Activated naive CD8-positive, alpha-beta T cell treated with anti-CD3 and anti-CD28 coated beads, Interleukin-2, amount 10 ng/mL, durations not matched to agents 7 days and 5 days (primary cell): Measurements from ENCODE around the gene SLC16A3. TPM values are rescaled to one million over a fixed set of nuclear protein-coding genes. Genes with fewer than 3 reads are reported as not detected.
A peak's percentile ranks its signal among the peaks of the same experiment; 100 is the strongest.

Source experiments
- ATAC-seq: fragments of 150-1000 bp; cut with Tn5 transposase; one replicate; pipeline ENCODE4 v1.10.0; 2021; ENCODE audit warnings: low read depth, moderate library complexity
- POLR2A ChIA-PET: fragments of 350-600 bp; sonication (Branson Sonifier 250); formaldehyde crosslinking; loops from one replicate; lab custom pipeline; 2021; ENCODE audit warnings: antibody characterized with exemption; lab: Charles Lee
- DNase-seq: peaks from one replicate; pipeline ENCODE4 v3.0.0; 2021
- H3K27ac Mint-ChIP-seq: one replicate; pipeline ENCODE4 v1.8.0; 2022; ENCODE audit warnings: mild to moderate bottlenecking, mixed read lengths
- H3K27me3 Mint-ChIP-seq: one replicate; pipeline ENCODE4 v1.8.0; 2022; ENCODE audit warnings: mild to moderate bottlenecking, moderate library complexity, mixed read lengths
- H3K36me3 Mint-ChIP-seq: one replicate; pipeline ENCODE4 v1.8.0; 2021; ENCODE audit warnings: mild to moderate bottlenecking, mixed read lengths
- H3K4me1 Mint-ChIP-seq: one replicate; pipeline ENCODE4 v1.8.0; 2021; ENCODE audit warnings: mixed read lengths
- H3K4me3 Mint-ChIP-seq: one replicate; pipeline ENCODE4 v1.8.0; 2022; ENCODE audit warnings: mild to moderate bottlenecking, moderate library complexity, mixed read lengths
- H3K9me3 Mint-ChIP-seq: one replicate; pipeline ENCODE4 v1.8.0; 2021; ENCODE audit warnings: mixed read lengths
- total RNA-seq, 2 experiments: library from RNA; stranded (reverse); gene quantifications; one replicate each; pipeline ENCODE4 v1.2.3, GENCODE V29; 2021

SLC16A3 gene
- total RNA-seq, 2 experiments from 2014 or later: 195 to 211 TPM

DNA sequence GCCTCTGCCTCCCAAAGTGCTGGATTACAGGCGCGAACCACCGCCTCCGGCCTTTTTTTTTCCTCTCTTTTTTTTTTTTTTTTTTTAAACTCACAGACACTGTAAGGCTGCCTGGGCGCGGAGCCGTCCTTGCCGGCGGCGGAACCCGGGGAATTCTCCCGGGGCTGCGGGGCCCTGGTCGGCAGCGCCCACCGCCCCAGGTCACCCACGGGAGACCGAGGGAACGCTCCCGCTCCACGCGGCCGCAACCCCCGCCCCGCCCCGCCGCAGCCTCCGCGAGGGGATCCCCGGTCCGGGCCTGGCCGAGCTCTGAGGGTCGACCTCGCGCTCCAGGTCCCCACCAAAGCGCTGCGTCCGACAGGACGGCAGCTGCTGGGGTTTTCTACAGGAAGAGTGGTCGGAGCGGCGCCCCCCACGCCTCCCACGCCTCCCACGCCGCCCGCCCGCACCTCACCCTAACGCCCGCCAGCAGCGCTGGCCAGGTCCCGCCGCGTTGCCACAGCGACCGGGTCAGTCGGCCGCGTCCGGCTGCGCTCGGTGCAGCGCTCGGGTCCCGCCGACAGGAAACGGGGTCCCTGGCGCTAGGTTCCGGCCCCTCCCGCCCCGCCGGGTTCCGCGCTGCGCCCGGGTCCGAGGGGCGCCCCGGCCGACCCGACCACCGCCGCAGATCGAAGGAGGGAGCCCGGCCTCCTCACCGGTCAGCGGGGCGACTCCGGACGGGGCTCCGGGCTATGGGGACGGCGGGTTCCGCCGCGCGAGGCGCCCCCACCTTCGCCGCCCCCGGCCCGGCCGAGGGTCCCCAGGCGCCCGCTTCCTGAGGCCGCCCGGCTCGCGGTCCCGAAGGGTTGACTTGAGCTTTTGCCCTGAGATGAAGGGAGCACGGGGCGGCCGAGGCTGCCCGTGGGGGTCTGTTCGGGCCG, 16.3 kb upstream of the SLC16A3 start, which contains the start of gene CCDC57:
Gene CCDC57, minus strand, starts transcription at position 512 of the 920 bp plus-strand sequence. CDS start 10,898 bp downstream, outside the sequence.
- peak within 1 kb of the TSS; percentile 83 for H3K4me3 Mint-ChIP-seq
- no peaks in the 10 kb centered on the region for H3K9me3 Mint-ChIP-seq
- H3K27me3 Mint-ChIP-seq: no peaks in the 10 kb centered on the region
- peaks cover 32% of the 10 kb centered on the region for H3K4me1 Mint-ChIP-seq
- DNase-seq: peak; percentile 86
- POLR2A ChIA-PET: interaction anchor here (0.9 to 3.9 kb wide), 8 partner anchors 11 to 90 kb away, joined by 3 to 15 read pairs (median 7); partner anchors contain the start of gene SLC16A3
- peaks cover 5% of the 10 kb centered on the region for H3K36me3 Mint-ChIP-seq
- peak within 1 kb of the TSS; percentile 86 for H3K27ac Mint-ChIP-seq
- ATAC-seq: peak; percentile 76

- Mint-ChIP-seq H3K27me3 (no peaks in the 10 kb centered on the region), H3K27ac (peak overlapping the region; percentile 86), H3K36me3 (peaks cover 3% of the 10 kb centered on the region), H3K9me3 (no peaks in the 10 kb centered on the region), H3K4me3 (peak overlapping the region; percentile 83), H3K4me1 (peaks cover 30% of the 10 kb centered on the region)
- ATAC-seq (peak; percentile 1), DNase-seq (peak; percentile 52)
- POLR2A ChIA-PET: interaction anchor here (0.9 to 3.9 kb wide), 5 partner anchors 12 to 90 kb away, joined by 3 to 15 read pairs (median 6); partner anchors contain the start of gene SLC16A3
Measured at GRCh38 chr17:82213251-82214011, 15.4 kb upstream of the SLC16A3 start.

DNA sequence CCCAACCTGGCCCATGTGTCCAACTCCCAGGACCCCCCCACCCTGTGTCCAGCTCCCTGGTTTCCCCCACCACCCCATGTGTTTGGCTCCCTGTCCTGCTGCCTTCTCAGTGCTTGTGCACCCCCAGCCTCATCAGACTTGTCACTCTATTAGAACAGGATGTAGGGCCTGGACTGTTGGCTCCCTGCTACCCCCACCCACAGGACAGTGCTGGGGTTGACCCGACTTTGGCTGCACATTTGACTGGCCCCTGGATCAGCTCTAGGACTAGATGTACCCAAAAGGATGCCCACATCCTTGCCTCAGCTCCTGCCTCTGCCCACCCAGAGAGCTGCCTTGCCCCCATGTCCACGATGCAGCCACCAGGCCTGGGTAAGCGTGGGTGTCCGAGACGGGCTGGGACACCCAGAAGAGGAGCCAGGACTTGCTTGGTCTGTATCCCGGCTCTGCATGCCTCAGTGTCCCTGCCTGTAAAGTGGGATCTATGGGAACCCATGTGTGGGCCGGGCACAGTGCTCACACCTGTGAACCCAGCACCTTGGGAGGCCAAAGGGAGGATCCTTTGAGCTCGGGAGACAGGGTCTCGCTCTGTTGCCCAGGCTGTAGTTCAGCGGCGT, 14.7 kb upstream of the SLC16A3 start:
- Mint-ChIP-seq H3K36me3 (no peaks in the 10 kb centered on the region), H3K27me3 (no peaks in the 10 kb centered on the region), H3K27ac (peak overlapping the region; percentile 64), H3K4me3 (peak overlapping the region; percentile 61), H3K9me3 (no peaks in the 10 kb centered on the region), H3K4me1 (peaks cover 28% of the 10 kb centered on the region)
- ATAC-seq (no peak), DNase-seq (no peak)
- POLR2A ChIA-PET: interaction anchor here (1.3 to 3.9 kb wide), 3 partner anchors 13 to 15 kb away, joined by 6 to 15 read pairs (median 12); partner anchors contain the start of gene SLC16A3

DNA sequence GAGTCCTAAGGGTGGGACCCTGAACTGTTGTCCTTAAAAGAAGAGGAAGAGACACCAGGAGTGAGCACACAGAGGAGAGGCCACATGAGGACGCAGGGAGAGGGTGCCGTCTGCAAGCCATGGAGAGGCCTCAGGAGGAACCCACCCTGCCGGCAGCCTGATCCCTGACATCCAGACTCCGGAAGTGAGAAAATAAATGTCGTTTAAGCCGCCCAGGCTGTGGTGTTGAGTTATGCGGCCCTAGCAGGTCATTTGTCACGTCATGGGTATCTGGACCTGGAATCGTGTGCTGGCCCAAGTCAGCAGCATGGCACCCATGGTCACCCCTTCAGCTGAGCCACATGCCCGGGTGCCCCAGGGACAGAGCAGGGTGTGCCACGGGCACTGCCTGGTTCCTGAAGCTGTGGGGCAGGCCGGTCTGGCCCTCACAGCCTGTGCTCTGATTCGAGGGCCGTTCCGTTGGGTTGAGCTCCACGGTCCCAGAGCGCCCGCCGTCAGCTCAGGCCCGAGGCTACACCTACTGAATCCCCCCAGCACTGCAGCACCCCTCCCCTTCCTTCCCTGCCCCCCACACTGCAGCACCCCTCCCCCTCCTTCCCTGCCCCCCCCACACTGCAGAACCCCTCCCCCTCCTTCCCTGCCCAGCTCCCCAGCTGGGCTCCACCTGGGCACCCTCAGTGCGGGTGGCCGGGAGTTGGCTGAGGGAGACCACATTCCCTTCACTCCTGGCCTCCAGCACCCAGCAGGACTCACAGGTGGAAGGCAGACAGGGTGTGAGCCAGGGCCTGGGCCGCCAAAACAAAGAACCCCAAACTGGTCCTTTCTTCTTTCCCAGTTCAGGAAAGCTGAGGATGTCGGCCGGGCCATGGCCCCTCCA, 13.5 kb upstream of the SLC16A3 start:
- Mint-ChIP-seq H3K27ac (peak overlapping the region; percentile 70), H3K9me3 (no peaks in the 10 kb centered on the region), H3K4me1 (peaks cover 22% of the 10 kb centered on the region), H3K27me3 (no peaks in the 10 kb centered on the region), H3K4me3 (peak overlapping the region; percentile 22), H3K36me3 (no peaks in the 10 kb centered on the region)
- POLR2A ChIA-PET: interaction anchor here (1.0 to 3.0 kb wide), 2 partner anchors 14 to 21 kb away, joined by 3 to 16 read pairs; partner anchors contain the start of gene SLC16A3
- DNase-seq (peak; percentile 40), ATAC-seq (no peak)

DNA sequence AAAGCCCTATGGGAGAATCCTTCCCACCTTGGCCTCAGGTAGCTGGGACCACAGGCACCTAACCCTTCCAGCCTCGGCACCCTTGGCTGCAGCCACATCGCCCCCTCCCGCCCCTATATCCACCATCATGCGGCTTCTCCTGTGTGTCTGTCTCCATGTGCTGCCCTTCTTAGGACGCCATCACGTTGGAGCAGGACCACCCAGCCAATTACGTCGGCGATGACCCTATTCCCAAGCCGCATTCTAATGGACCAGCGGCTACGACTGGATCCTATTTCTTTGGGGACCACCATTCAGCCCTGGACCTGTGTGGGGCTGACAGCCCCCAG, 12.9 kb upstream of the SLC16A3 start:
- H3K27me3 Mint-ChIP-seq: no peaks in the 10 kb centered on the region
- peak overlapping the region; percentile 67 for H3K27ac Mint-ChIP-seq
- H3K9me3 Mint-ChIP-seq: no peaks in the 10 kb centered on the region
- H3K36me3 Mint-ChIP-seq: no peaks in the 10 kb centered on the region
- DNase-seq: no peak
- POLR2A ChIA-PET: interaction anchor here (1.0 to 3.0 kb wide), 2 partner anchors 13 to 20 kb away, joined by 3 to 16 read pairs; partner anchors contain the start of gene SLC16A3
- no peak for ATAC-seq
- H3K4me3 Mint-ChIP-seq: peak overlapping the region; percentile 28
- H3K4me1 Mint-ChIP-seq: peaks cover 22% of the 10 kb centered on the region

DNA sequence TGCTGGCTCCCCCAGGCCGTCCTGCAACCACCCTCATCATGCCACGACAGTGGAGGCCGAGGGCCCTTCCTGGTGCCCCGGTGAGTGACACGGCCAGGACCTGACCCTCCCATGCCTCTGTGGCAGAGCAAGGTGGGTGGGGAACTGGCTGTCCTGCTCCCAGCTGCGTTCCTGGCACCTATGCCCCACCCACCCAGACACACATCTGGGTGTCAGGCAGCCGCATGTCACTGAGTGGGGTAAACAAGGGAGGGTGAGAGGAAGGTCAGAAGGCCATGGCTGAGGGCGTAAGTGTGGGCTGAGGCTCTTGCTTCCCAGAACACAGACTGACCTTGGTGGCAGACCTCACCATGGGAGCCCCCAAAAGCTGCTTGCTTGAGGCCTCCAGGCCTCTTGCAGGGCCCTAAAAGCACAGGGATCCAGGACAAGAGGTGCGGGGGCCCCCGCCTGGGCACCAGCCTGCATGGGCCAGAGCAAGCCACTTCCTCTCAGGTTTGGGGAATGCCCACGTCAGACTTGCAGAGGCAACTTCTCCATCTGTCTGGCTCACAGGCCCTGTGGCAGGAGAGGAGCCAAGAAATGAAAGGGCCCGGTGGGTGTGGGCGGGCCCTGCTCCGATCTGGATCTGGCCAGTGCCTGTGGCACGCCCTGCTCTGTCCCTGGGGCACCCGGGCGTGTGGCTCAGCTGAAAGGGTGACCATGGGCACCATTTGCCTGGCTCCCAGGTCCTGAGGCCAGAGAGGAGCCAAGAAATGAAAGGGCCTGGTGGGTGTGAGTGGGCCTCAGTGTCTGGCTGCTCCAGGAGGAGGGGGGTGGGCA, 12.3 kb upstream of the SLC16A3 start:
- Mint-ChIP-seq H3K27ac (peak overlapping the region; percentile 67), H3K4me1 (peaks cover 24% of the 10 kb centered on the region), H3K36me3 (no peaks in the 10 kb centered on the region), H3K27me3 (no peaks in the 10 kb centered on the region), H3K4me3 (peak overlapping the region; percentile 28), H3K9me3 (no peaks in the 10 kb centered on the region)
- POLR2A ChIA-PET: interaction anchor here (1.0 to 3.0 kb wide), 2 partner anchors 12 to 20 kb away, joined by 3 to 16 read pairs; partner anchors contain the start of gene SLC16A3
- DNase-seq (peak; percentile 55), ATAC-seq (peak; percentile 32)

DNA sequence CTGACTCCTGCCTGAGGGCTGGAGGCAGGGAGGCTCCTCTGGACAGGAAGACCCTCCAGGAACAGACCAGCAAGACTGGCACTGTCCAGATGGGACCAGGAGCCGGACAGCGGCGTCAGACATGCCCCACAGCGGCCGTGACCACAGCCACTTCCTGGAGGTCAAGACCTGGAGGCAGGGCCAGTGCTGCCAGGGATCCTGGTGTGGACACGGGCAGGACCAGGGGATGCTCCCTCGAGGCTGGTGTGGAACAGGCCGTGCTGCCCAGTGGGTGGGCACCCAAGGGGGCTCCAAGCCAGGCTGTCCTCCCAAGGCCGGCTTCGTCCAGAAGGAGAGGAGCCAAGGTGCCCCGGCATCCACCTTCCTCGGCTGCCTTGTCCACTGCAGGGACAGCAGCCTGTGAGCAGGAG, 11.7 kb upstream of the SLC16A3 start:
- no peaks in the 10 kb centered on the region for H3K9me3 Mint-ChIP-seq
- no peaks in the 10 kb centered on the region for H3K27me3 Mint-ChIP-seq
- POLR2A ChIA-PET: interaction anchor here (3.0 kb wide), 1 partner anchor 12 kb away, joined by 16 read pairs; the partner anchor contains the start of gene SLC16A3
- H3K36me3 Mint-ChIP-seq: no peaks in the 10 kb centered on the region
- ATAC-seq: no peak
- peak overlapping the region; percentile 67 for H3K27ac Mint-ChIP-seq
- DNase-seq: no peak
- no peak overlapping the region for H3K4me3 Mint-ChIP-seq
- H3K4me1 Mint-ChIP-seq: peaks cover 19% of the 10 kb centered on the region

DNA sequence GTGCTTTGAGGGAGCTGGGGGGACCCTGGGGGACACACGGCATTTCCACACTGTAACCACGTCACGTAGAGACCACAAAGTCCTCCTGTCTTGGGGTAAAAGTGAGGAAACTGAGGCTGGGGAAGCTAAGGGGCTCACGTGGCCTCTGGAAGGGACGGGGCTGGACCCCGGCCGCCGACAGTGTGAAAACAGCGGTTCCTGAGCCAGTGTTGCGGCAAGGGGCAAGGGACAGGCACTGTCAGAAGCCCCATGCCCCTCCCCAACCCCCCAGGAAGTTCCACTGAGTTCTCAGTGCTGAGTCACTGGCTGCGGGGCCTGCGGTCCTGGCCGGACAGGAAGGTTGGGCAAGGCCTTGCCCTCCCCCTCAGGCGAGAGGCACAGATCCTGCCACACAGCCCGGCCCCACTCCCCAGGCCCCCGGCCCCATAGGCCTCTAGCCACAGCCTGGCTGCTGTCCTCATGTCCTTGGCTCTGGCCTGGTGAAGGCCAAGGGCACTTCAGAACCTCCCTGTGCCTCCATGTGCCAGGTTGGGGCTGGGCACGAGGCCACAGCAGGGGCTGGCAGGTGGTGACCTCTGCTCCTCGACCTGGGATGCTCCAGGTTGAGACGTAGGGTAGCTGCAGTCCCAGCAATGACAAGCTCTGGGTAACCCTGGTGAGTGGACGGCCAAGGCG, 11.2 kb upstream of the SLC16A3 start:
- Mint-ChIP-seq H3K4me3 (no peak overlapping the region), H3K4me1 (peaks cover 19% of the 10 kb centered on the region), H3K27ac (no peak overlapping the region), H3K9me3 (no peaks in the 10 kb centered on the region), H3K36me3 (no peaks in the 10 kb centered on the region), H3K27me3 (peaks cover under 1% of the 10 kb centered on the region)
- peak; percentile 34 for DNase-seq
- no peak for ATAC-seq
- POLR2A ChIA-PET: interaction anchor here (0.5 to 3.0 kb wide), 3 partner anchors 11 to 389 kb away, joined by 3 to 16 read pairs (median 11); partner anchors contain the start of gene SLC16A3

- peaks cover 2% of the 10 kb centered on the region for H3K27me3 Mint-ChIP-seq
- DNase-seq (no peak), ATAC-seq (no peak)
- no peak overlapping the region for H3K4me3 Mint-ChIP-seq
- POLR2A ChIA-PET: interaction anchor here (2.8 kb wide), 1 partner anchor 10 kb away, joined by 11 read pairs; the partner anchor contains the start of gene SLC16A3
- peaks cover 18% of the 10 kb centered on the region for H3K4me1 Mint-ChIP-seq
- H3K27ac Mint-ChIP-seq: no peak overlapping the region
- no peaks in the 10 kb centered on the region for H3K36me3 Mint-ChIP-seq
- H3K9me3 Mint-ChIP-seq: no peaks in the 10 kb centered on the region
Measured at GRCh38 chr17:82218349-82219075, 10.3 kb upstream of the SLC16A3 start.

DNA sequence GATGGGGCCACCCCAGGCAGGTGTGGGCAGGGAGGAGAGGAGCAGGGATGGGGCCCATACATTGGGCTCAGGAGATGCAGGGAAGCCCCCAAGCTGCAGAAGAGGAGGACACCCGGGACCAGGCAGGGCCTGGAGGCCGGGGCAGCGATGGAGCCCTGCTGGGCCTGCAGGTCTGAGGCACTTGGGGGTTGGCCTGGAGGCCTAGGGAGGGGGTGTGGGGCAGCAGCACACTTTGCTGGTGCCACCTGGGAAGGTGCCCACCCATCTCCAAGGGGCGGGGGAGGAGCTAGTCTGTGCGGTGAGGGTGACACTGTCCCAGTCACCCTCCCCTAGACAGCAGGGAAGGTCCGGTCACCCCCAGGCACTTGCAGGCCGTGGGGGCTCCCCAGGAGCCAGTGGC, 9.8 kb upstream of the SLC16A3 start:
- POLR2A ChIA-PET: interaction anchor here (2.8 kb wide), 1 partner anchor 10 kb away, joined by 11 read pairs; the partner anchor contains the start of gene SLC16A3
- DNase-seq (no peak), ATAC-seq (no peak)
- peaks cover 17% of the 10 kb centered on the region for H3K4me1 Mint-ChIP-seq
- H3K27me3 Mint-ChIP-seq: peaks cover 2% of the 10 kb centered on the region
- no peaks in the 10 kb centered on the region for H3K9me3 Mint-ChIP-seq
- no peaks in the 10 kb centered on the region for H3K36me3 Mint-ChIP-seq
- no peak overlapping the region for H3K27ac Mint-ChIP-seq
- H3K4me3 Mint-ChIP-seq: no peak overlapping the region
